Skin epidermis (tissue), 12 donors: ENCODE data around the gene NRBP1.
A peak's percentile ranks its signal among the peaks of the same experiment; 100 is the strongest.
"Not testable (repeated sequence)": the region's sequence is repeated elsewhere in the genome, so short reads cannot be mapped to it uniquely, and the experiment has no call there.

Experiments used
- H3K27ac ChIP-seq, 21 experiments: fragments of 200-600 bp; sonication (generic) in 11 of 21; one replicate each; pipeline ENCODE4 v1.5.0; 2020; ENCODE audit warnings: mild to moderate bottlenecking in 3 of 21, inconsistent platforms in 2 of 21, moderate library complexity in 2 of 21
- H3K4me3 ChIP-seq, 7 experiments: fragments of 200-600 bp; sonication (generic) in 2 of 7; one replicate each; pipeline ENCODE4 v1.5.0; 2020; ENCODE audit warnings: inconsistent platforms in 2 of 7, mild to moderate bottlenecking in 2 of 7, moderate library complexity in 1 of 7

Gene NRBP1

DNA sequence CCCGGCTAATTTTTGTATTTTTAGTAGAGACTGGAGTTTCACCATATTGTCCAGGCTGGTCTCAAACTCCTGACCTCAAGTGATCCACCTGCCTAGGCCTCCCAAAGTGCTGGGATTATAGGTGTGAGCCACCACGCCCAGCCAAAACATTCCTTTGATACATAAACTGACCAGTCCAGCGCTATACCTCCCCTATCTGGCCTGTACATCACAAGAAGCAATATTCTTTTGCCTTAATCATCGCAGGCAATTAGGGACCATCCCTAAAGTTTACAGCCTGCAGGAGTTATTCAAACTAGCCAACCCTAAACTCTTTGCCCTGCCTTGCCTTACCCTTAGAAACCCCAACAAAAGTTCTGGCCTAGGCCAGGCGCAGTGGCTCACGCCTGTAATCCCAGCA lies 12.3 kb upstream of the NRBP1 start:
- Histone ChIP-seq H3K4me3 (no peak overlapping the region), H3K27ac (no peak overlapping the region)

- H3K27ac ChIP-seq = no peak overlapping the region
- H3K4me3 ChIP-seq = no peak overlapping the region
Measured at GRCh38 chr2:27420996-27421395, 7.4 kb upstream of the NRBP1 start.

DNA sequence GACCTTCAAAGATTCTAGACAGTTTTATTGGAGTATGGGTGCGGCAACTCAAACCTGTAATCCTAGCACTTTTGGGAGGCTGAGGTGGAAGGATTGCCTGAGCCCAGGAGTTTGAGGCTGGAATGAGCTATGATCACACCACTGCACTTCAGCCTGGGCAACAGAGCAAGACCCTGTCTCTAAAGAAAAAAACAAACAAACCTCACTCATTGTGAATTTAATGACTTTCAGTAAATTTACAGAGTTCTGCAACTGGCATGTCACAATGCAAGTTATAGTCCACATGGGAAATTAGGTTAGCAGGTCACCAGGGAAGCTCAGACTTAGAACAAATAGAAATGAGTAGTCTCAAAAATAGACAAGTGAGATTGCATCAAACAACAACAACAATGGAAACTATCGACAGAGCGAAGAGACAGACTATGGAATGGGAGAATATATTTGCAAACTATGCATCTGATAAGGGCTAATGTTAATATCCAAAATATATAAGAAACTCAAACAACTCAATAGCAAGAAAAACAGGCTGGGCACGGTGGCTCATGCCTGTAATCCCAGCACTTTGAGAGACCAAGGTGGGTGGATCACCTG lies 6.7 kb upstream of the NRBP1 start:
- H3K4me3 ChIP-seq = no peak overlapping the region
- H3K27ac ChIP-seq = no peak overlapping the region

- no peak overlapping the region for H3K4me3 ChIP-seq
Measured at GRCh38 chr2:27422958-27423357, 5.5 kb upstream of the NRBP1 start.

GRCh38 chr2:27425039-27425438 lies 3.4 kb upstream of the NRBP1 start:
- not testable (repeated sequence) for H3K27ac ChIP-seq, H3K4me3 ChIP-seq

More at GRCh38 chr2:27422958-27423357, 5.5 kb upstream of the NRBP1 start:
- H3K27ac ChIP-seq = no peak overlapping the region

DNA sequence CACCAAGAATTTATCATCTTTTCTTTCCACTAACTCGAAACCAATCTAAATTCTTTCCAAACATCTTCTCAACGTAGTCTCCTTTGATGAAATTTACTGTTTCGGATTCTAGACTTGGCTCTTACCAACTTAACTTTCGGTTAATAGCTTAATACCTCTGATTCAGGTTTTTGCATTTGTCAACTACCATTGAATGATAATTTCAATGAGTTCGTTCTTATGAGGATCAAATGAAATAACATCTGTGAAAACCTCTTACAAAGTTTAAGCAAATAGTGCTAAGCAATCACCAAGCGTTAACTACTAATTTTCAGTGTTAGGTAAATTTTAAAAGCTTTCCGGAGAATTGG lies 593 bp upstream of the NRBP1 start:
- peak overlapping the region in 20 of 21 experiments; percentile 92 to 100 (median 99) for H3K27ac ChIP-seq
- H3K4me3 ChIP-seq = peak overlapping the region; percentile 76 to 100 (median 97)

DNA sequence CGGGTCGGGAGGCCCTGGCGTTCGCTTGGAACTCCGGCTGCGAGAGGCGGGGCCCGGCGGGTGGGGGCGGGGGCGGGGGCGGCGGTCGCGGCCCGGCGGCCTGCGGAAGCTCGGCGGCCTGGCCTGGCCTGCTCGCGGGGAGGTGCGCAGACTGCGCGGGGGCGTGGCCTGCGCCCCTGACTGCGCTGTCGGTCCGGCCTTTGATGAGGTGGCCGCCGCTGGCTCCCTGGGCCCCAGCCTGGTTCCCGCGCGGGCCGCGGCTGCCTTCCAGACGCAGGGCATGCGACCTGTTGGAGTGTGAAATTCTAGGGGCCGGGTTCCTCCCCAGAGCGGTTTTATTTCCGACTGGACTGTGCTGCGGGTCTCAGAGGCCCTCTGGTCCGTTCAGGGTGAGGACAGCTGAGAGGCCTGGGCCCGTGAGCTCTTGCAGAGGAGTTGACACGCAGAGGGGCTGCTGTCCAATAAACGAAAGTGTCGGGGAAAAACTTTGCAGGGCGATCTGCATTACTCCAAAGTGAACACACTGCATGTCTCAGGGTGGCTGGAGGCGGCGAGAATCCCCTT lies 629 bp downstream of the NRBP1 start:
- Histone ChIP-seq H3K4me3 (peak overlapping the region; percentile 76 to 100 (median 97)), H3K27ac (peak overlapping the region; percentile 92 to 100 (median 99))

DNA sequence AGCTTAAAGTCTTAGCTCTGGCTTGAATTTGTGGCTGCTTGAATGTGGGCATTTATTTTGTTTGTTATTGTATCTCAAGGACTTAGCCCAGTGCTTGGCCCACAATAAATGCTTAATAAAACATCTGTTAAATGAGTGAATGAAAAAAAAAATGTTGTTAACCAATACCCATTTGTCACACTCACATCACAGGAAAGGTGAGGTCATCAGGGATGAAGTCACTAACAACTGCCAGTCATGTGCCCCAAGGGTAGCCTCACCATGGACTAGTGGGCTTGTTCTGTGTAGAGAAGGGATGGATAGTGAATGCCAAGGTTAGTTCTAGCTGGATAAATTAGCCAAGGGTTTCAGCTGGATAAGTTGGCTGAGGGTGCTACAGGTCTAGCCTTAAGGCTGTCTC lies 3.0 kb downstream of the NRBP1 start:
- H3K27ac ChIP-seq = no peak overlapping the region
- H3K4me3 ChIP-seq = peak overlapping the region in 1 of 7 experiments; percentile 4

DNA sequence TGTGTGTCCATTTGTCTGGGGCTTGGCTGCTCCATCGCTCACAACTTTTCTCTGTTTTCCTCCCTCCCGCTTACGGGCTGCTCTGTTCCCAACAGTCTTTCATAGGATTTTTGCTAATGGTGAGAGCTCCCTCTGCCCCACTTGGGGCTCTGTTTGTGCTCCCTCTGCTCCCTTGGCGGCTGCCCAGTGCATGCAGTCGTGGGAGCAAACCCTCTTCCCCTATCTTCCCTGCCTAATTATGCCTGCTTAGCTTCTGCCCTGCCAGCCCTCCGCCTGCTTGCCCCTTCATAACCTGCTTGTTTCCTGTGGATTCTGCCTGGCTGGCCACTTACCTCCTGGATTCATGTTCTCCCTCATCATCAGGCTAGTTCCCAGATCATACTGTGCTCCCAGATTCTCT lies 7.2 kb downstream of the NRBP1 start:
- no peak overlapping the region for H3K27ac ChIP-seq
- H3K4me3 ChIP-seq = no peak overlapping the region

- H3K4me3 ChIP-seq = no peak overlapping the region
Measured at GRCh38 chr2:27441226-27441926, 12.9 kb downstream of the NRBP1 start.

GRCh38 chr2:27441958-27442919 lies 13.8 kb downstream of the NRBP1 start, which contains the start of gene KRTCAP3:
KRTCAP3 (plus strand) TSS chr2:27442381; CDS start chr2:27442413, 32 bp downstream.
- Histone ChIP-seq H3K27ac (peak within 1 kb of the TSS in 11 of 21 experiments; percentile 7 to 80 (median 58)), H3K4me3 (peak within 1 kb of the TSS in 6 of 7 experiments; percentile 5 to 52 (median 20))

More at GRCh38 chr2:27441226-27441926, 12.9 kb downstream of the NRBP1 start:
- peak overlapping the region in 1 of 21 experiments; percentile 80 for H3K27ac ChIP-seq

DNA sequence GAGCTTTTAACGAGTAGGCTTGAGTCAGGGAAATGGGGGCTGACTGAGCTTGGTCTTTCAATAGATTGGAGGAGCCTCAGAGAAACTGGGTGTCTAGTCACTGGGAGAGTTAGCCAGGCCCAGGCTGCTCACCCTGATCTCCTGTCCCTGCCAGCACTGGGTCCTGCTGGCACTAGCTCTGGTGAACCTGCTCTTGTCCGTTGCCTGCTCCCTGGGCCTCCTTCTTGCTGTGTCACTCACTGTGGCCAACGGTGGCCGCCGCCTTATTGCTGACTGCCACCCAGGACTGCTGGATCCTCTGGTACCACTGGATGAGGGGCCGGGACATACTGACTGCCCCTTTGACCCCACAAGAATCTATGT lies 14.5 kb downstream of the NRBP1 start:
- Histone ChIP-seq H3K27ac (peak overlapping the region in 11 of 21 experiments; percentile 7 to 80 (median 58)), H3K4me3 (peak overlapping the region in 5 of 7 experiments; percentile 5 to 52 (median 23))

DNA sequence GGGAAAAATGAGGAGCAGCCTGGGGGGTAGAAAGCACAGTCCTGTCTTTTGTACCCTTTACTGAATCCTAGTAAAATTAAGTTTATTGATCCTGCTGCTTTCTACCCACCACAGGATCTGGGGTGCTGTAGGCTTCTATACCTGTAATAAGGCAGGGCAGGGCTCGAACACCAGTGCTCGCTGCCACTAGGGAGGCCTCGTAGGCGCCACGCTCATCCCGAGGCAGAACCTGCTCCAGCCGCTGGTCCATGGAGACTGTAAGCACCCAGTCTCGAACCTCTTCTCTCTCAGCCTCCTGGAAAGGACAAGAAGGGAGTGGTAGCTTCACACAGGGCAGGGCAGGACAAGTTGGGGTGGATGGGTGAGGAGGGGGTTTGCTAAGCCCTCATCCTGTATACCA lies 16.7 kb downstream of the NRBP1 start:
- Histone ChIP-seq H3K4me3 (no peak overlapping the region), H3K27ac (peak overlapping the region in 8 of 21 experiments; percentile 0 to 43 (median 22))

GRCh38 chr2:27445615-27446014 lies 17.2 kb downstream of the NRBP1 start:
- H3K4me3 ChIP-seq = no peak overlapping the region
- peak overlapping the region in 12 of 21 experiments; percentile 2 to 60 (median 26) for H3K27ac ChIP-seq

- Histone ChIP-seq H3K4me3 (no peak overlapping the region), H3K27ac (peak overlapping the region in 9 of 21 experiments; percentile 2 to 60 (median 29))
Measured at GRCh38 chr2:27446057-27446456, 17.6 kb downstream of the NRBP1 start.

DNA sequence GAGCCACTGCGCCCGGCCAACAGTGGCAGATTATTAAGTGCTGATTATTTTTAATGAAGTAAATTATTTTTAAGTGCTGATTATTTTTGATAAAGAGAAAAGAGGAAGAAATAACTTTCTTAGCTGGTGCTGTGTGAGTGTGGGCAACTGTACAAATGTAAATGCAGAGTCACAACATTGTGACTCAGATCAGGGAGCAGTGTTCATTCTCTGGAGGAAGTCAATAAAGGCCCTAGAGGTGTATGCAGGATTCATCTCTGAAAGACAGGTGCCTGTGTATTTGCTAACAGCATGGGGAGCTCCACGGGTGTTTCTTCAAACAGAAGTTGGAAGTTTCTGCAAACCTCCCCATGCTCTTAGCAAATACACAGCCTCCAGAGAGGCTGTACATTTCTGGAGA lies 19.9 kb downstream of the NRBP1 start:
- H3K27ac ChIP-seq = no peak overlapping the region
- H3K4me3 ChIP-seq = no peak overlapping the region

GRCh38 chr2:27451095-27451494 lies 22.7 kb downstream of the NRBP1 start:
- Histone ChIP-seq H3K27ac (no peak overlapping the region), H3K4me3 (no peak overlapping the region)

DNA sequence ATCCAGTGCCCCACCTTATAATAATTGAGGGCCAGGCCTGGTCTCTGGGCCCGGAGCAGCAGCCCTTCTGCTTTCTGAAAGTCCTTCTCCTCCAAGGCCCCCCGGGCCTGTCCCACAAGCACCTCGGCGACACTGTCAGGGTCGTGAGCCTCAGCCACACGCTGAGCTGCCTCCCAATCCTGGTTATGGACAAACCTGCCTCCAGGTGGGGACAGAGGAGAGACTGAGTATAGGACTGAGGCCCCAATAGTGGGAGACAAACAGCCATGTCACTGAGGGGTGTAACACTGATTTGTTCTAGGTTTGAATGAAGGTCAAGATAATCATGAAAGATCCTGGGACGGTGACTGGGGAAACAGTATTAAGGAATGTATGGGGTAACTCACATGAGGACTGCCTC lies 25.5 kb downstream of the NRBP1 start:
- H3K4me3 ChIP-seq = no peak overlapping the region
- H3K27ac ChIP-seq = no peak overlapping the region

DNA sequence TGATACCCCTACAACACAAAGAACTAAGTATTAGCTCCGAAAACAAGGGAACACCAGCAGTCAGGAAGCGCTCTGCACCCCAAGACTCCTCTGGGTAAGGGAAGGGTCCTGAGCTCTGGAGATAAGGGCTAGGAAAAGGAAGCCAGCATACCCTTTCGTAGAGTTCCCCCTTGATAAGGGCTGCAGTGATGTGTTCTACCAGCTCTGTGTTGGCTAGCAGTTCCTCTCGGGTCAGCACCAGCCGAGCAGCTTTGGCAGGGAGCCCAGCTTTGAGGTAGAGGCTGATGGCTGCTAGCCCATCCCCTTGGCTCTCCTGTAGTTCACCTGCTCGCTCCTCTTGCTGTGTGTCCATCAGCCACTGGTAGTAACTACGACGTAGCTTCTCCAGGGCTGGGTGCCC lies 32.7 kb downstream of the NRBP1 start:
- Histone ChIP-seq H3K27ac (no peak overlapping the region), H3K4me3 (no peak overlapping the region)

GRCh38 chr2:27464443-27464842 lies 36.0 kb downstream of the NRBP1 start:
- H3K27ac ChIP-seq = no peak overlapping the region
- H3K4me3 ChIP-seq = no peak overlapping the region
